IPS-20b (cell line): ENCODE results near the gene CACNB2.

Experiments used
- H3K27ac ChIP-seq: one replicate; pipeline ENCODE4 v1.5.1; 2013; ENCODE audit warnings: low read length
- H3K27me3 ChIP-seq: 2 replicates; pipeline ENCODE4 v1.6.1; 2013; ENCODE audit warnings: mild to moderate bottlenecking, low read length, inconsistent platforms; ENCODE audit not compliant: insufficient read depth
- H3K36me3 ChIP-seq: 2 replicates; pipeline ENCODE4 v1.6.1; 2013; ENCODE audit warnings: low read depth, mild to moderate bottlenecking, inconsistent platforms, low read length, moderate library complexity; ENCODE audit not compliant: insufficient read depth
- H3K4me1 ChIP-seq: 2 replicates; pipeline ENCODE4 v1.6.1; 2013; ENCODE audit warnings: mild to moderate bottlenecking, control low read depth, inconsistent platforms, low read length, moderate library complexity; ENCODE audit not compliant: insufficient read depth
- H3K4me3 ChIP-seq: 2 replicates; pipeline ENCODE4 v1.5.1; 2013; ENCODE audit warnings: mild to moderate bottlenecking, low read length, inconsistent platforms
- H3K9ac ChIP-seq: 2 replicates; pipeline ENCODE4 v1.6.1; 2013; ENCODE audit warnings: low read depth, mild to moderate bottlenecking, inconsistent platforms, low read length, moderate library complexity
- H3K9me3 ChIP-seq: 2 replicates; pipeline ENCODE4 v1.6.1; 2013; ENCODE audit warnings: mild to moderate bottlenecking, low read depth, low read length, inconsistent platforms; ENCODE audit not compliant: insufficient read depth

The CACNB2 gene

DNA sequence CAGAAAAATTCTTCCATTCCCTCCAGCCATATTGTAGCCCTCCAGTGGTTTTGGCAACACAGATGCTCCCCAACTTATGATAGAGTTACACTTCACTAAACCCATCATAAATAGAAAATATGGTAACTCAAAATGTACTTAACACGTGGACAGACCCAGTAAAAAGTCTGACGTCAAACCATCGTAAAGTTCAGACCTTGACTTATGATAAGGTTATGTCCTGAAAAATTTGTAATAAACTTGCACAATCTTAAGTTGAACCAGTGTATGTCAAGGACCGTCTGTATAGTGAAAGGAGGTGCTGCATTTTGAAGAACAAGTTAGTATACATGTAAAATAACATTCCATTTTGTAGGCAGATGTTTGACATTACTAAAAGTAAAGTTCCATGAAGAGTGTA is 368.4 kb downstream of the CACNB2 start:
- H3K4me3 ChIP-seq, result no peak overlapping the region
- no peaks in the 10 kb centered on the region for H3K4me1 ChIP-seq
- H3K9ac ChIP-seq, result no peak overlapping the region
- H3K36me3 ChIP-seq, result no peaks in the 10 kb centered on the region
- no peaks in the 10 kb centered on the region for H3K9me3 ChIP-seq
- H3K27ac ChIP-seq, result no peak overlapping the region
- H3K27me3 ChIP-seq, result no peaks in the 10 kb centered on the region

GRCh38 chr10:18514537-18514936 is 374.3 kb downstream of the CACNB2 start:
- H3K27ac ChIP-seq, result no peak overlapping the region
- no peaks in the 10 kb centered on the region for H3K9me3 ChIP-seq
- no peaks in the 10 kb centered on the region for H3K27me3 ChIP-seq
- no peak overlapping the region for H3K9ac ChIP-seq
- H3K36me3 ChIP-seq, result no peaks in the 10 kb centered on the region
- no peaks in the 10 kb centered on the region for H3K4me1 ChIP-seq
- H3K4me3 ChIP-seq, result no peak overlapping the region

DNA sequence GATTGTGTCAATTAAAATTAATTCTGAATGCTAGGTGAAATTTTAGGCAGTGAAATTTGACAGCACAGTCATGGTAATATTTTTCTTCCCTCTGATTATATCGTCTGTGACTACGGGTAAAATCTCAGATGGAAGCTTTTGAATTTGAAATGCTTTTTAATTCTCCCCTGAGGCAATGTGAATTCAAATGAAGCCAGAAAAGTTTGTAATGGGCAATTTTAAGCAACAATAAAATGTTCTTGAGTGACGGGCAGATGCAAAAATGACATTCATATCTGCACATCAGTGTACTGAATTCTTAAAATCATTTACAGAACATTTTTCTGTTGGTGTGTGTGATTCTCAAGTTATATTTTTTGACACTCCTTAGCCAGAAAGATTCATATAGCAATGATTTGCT is 376.6 kb downstream of the CACNB2 start:
- H3K36me3 ChIP-seq, result no peaks in the 10 kb centered on the region
- no peaks in the 10 kb centered on the region for H3K4me1 ChIP-seq
- no peaks in the 10 kb centered on the region for H3K9me3 ChIP-seq
- no peak overlapping the region for H3K9ac ChIP-seq
- no peaks in the 10 kb centered on the region for H3K27me3 ChIP-seq
- no peak overlapping the region for H3K4me3 ChIP-seq
- H3K27ac ChIP-seq, result no peak overlapping the region

GRCh38 chr10:18523025-18523424 is 382.8 kb downstream of the CACNB2 start:
- Histone ChIP-seq H3K36me3 (no peaks in the 10 kb centered on the region), H3K9ac (no peak overlapping the region), H3K27ac (no peak overlapping the region), H3K4me3 (no peak overlapping the region), H3K9me3 (no peaks in the 10 kb centered on the region), H3K4me1 (no peaks in the 10 kb centered on the region), H3K27me3 (no peaks in the 10 kb centered on the region)

DNA sequence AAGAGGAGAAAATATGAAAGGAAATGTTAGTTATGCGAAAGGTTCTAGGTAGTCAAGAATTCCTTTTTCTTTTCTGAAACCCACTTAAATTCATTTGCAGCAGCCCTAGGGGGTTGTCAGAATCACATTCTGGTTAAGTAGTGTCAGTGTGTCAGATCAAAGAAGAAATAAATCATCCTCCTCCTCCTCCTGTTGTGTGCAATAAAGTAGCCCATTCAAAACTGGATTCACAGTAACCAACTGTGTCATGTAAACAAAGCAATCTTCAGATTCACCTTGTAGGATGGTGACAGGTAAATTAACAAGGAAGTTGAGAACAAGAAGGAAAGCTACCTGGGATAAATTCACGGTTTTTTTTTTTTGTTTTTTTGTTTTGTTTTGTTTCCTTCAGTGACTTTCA is 383.6 kb downstream of the CACNB2 start:
- Histone ChIP-seq H3K9ac (no peak overlapping the region), H3K36me3 (no peaks in the 10 kb centered on the region), H3K4me3 (no peak overlapping the region), H3K9me3 (no peaks in the 10 kb centered on the region), H3K27ac (no peak overlapping the region), H3K4me1 (no peaks in the 10 kb centered on the region), H3K27me3 (no peaks in the 10 kb centered on the region)

DNA sequence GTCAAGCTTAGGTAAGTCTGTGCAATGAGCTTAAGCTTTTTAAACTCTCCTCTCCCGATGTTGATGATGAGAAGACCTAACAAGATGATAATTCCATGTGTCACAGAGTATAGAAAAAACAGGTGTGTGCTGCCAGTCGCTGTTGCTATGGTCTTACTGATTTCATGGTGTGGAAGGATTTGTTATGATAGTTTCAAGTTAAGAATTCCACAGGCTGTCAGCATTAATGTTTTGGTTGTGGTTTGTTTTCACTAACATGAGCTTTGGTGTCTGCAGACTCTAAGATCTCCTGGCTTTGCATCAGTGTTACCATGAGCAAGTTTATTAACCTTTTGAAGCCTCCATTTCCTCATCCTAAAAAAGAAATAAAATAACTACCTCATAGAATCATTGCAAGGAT is 387.5 kb downstream of the CACNB2 start:
- Histone ChIP-seq H3K9me3 (no peaks in the 10 kb centered on the region; the same call in 1 of the 2 replicates), H3K4me1 (no peaks in the 10 kb centered on the region), H3K36me3 (peaks cover 4% of the 10 kb centered on the region; the same call in 1 of the 2 replicates), H3K9ac (no peak overlapping the region), H3K27ac (no peak overlapping the region), H3K4me3 (no peak overlapping the region), H3K27me3 (no peaks in the 10 kb centered on the region)

DNA sequence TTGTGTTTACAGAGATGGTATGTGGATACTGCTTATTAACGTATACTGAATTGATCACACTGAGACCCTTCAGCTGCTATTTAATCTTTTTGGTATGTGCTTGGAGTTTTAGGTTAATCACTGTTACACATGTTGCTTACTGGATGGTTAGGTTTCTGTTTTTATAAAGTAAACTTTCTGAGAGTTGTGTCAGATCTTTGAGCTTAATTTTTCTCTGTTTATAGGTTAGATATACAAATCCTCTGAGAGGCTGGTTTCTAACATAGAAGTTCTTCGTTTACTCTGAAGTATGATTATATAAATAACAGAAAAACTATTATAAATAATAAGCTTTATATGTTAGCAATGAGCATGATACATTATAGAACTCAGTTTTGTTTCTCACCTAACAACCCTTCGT is 388.1 kb downstream of the CACNB2 start:
- no peaks in the 10 kb centered on the region; the same call in 1 of the 2 replicates for H3K9me3 ChIP-seq
- no peaks in the 10 kb centered on the region for H3K27me3 ChIP-seq
- H3K9ac ChIP-seq, result no peak overlapping the region
- H3K4me3 ChIP-seq, result no peak overlapping the region
- no peak overlapping the region for H3K27ac ChIP-seq
- peaks cover 4% of the 10 kb centered on the region; the same call in 1 of the 2 replicates for H3K36me3 ChIP-seq
- H3K4me1 ChIP-seq, result no peaks in the 10 kb centered on the region

DNA sequence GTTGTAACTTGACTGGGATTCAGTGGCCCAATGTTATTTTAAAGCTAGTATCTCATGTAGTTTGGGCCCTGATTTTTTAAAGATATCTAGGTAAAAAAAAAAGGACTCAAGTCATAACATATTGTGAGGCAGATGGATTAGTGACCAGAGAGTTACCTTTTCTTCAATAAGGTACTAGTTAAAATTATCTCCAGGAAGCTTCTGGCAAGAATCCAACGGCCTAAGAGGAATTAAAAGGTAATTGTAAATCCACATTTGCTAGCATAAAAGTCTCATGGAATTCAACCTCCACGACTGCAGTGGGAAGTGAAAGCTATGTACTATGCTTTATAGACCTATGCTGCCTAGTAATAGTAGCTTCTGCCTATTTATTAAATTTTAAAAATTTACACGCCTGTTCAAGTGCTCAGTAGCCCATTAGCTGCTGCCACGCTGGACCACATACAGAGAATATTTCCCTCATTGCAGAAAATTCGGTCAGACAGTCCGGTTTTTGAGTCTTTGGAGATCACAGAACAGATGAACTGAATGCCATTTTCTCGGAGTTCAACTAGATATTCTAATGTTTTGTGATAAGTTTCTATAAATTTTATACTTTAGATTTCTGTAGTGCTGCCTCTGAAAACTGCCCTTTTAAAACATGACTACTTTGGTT is 392.8 kb downstream of the CACNB2 start:
- H3K9me3 ChIP-seq, result no peaks in the 10 kb centered on the region; the same call in 1 of the 2 replicates
- H3K36me3 ChIP-seq, result peaks cover 15% of the 10 kb centered on the region
- no peaks in the 10 kb centered on the region for H3K27me3 ChIP-seq
- H3K4me1 ChIP-seq, result no peaks in the 10 kb centered on the region
- no peak overlapping the region for H3K27ac ChIP-seq
- H3K4me3 ChIP-seq, result no peak overlapping the region
- no peak overlapping the region for H3K9ac ChIP-seq

DNA sequence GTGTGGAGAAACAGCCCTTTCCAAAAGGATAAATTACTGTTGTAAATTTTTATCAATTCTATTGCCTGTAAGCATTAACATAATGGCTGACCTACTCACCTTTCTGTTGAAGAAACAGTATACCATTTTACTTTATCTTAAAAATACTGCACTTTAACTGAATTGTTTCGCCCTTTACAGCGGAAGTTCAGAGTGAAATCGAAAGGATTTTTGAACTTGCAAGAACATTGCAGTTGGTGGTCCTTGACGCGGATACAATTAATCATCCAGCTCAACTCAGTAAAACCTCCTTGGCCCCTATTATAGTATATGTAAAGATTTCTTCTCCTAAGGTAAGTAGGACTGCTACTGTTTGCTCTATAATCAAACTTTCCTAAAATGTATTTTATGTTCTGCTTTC is 393.7 kb downstream of the CACNB2 start:
- no peak overlapping the region for H3K4me3 ChIP-seq
- H3K9ac ChIP-seq, result no peak overlapping the region
- no peak overlapping the region for H3K27ac ChIP-seq
- H3K36me3 ChIP-seq, result peaks cover 21% of the 10 kb centered on the region
- H3K9me3 ChIP-seq, result no peaks in the 10 kb centered on the region; the same call in 1 of the 2 replicates
- H3K27me3 ChIP-seq, result no peaks in the 10 kb centered on the region
- no peaks in the 10 kb centered on the region for H3K4me1 ChIP-seq

DNA sequence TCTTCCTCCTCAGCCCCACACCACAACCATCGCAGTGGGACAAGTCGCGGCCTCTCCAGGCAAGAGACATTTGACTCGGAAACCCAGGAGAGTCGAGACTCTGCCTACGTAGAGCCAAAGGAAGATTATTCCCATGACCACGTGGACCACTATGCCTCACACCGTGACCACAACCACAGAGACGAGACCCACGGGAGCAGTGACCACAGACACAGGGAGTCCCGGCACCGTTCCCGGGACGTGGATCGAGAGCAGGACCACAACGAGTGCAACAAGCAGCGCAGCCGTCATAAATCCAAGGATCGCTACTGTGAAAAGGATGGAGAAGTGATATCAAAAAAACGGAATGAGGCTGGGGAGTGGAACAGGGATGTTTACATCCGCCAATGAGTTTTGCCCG is 399.1 kb downstream of the CACNB2 start:
- no peak overlapping the region for H3K9ac ChIP-seq
- H3K36me3 ChIP-seq, result peaks cover 50% of the 10 kb centered on the region
- H3K4me1 ChIP-seq, result no peaks in the 10 kb centered on the region
- H3K9me3 ChIP-seq, result no peaks in the 10 kb centered on the region
- H3K4me3 ChIP-seq, result no peak overlapping the region
- H3K27ac ChIP-seq, result no peak overlapping the region
- H3K27me3 ChIP-seq, result no peaks in the 10 kb centered on the region

- Histone ChIP-seq H3K9ac (no peak overlapping the region), H3K27ac (no peak overlapping the region), H3K27me3 (no peaks in the 10 kb centered on the region), H3K4me1 (no peaks in the 10 kb centered on the region), H3K4me3 (no peak overlapping the region), H3K9me3 (no peaks in the 10 kb centered on the region), H3K36me3 (peaks cover 50% of the 10 kb centered on the region)
These were observed 400.0 kb downstream of the CACNB2 start for GRCh38 chr10:18540195-18540594.

GRCh38 chr10:18542832-18543231 is 402.6 kb downstream of the CACNB2 start:
- Histone ChIP-seq H3K9ac (no peak overlapping the region), H3K36me3 (peaks cover 44% of the 10 kb centered on the region), H3K27me3 (no peaks in the 10 kb centered on the region), H3K9me3 (no peaks in the 10 kb centered on the region), H3K4me1 (no peaks in the 10 kb centered on the region), H3K4me3 (no peak overlapping the region), H3K27ac (no peak overlapping the region)
